GM18520 (cell line): Measurements from ENCODE around the gene POLD4.
"Not testable (repeated sequence)": the region's sequence is repeated elsewhere in the genome, so short reads cannot be mapped to it uniquely, and the experiment has no call there.

ENCODE experiments used
- ATAC-seq: cut with Tn5 transposase; IDR thresholded peaks from one replicate; pipeline ENCODE4 v1.9.1; 2021; ENCODE audit not compliant: unreplicated experiment

The POLD4 gene

GRCh38 chr11:67354075-67355022 is 1.0 kb upstream of the POLD4 start:
- no peak for ATAC-seq

GRCh38 chr11:67352546-67353316 is 615 bp downstream of the POLD4 start:
- ATAC-seq: no peak

- no peak for ATAC-seq
These were observed 1.9 kb downstream of the POLD4 start for GRCh38 chr11:67351275-67352005.

- no peak for ATAC-seq
These were observed 3.3 kb downstream of the POLD4 start for GRCh38 chr11:67349928-67350465.

GRCh38 chr11:67349457-67349856 is 3.9 kb downstream of the POLD4 start:
- ATAC-seq: no peak

GRCh38 chr11:67349036-67349435 is 4.3 kb downstream of the POLD4 start:
- ATAC-seq: no peak

GRCh38 chr11:67347964-67348749 is 5.2 kb downstream of the POLD4 start:
- no peak for ATAC-seq

GRCh38 chr11:67345920-67346819 is 7.2 kb downstream of the POLD4 start:
- ATAC-seq: no peak

- ATAC-seq: no peak
These were observed 8.0 kb downstream of the POLD4 start for GRCh38 chr11:67345247-67345919.

- no peak for ATAC-seq
These were observed 9.1 kb downstream of the POLD4 start for GRCh38 chr11:67344264-67344663.

GRCh38 chr11:67337257-67337656 is 16.1 kb downstream of the POLD4 start:
- ATAC-seq: no peak

- no peak for ATAC-seq
These were observed 21.2 kb downstream of the POLD4 start for GRCh38 chr11:67332081-67332691.

GRCh38 chr11:67323526-67323925 is 29.8 kb downstream of the POLD4 start:
- ATAC-seq: no peak

GRCh38 chr11:67322049-67322448 is 31.3 kb downstream of the POLD4 start:
- no peak for ATAC-seq

GRCh38 chr11:67321313-67321871 is 32.0 kb downstream of the POLD4 start:
- ATAC-seq: no peak

- no peak for ATAC-seq
These were observed 32.7 kb downstream of the POLD4 start for GRCh38 chr11:67320691-67321090.

- ATAC-seq: no peak
These were observed 33.3 kb downstream of the POLD4 start for GRCh38 chr11:67320011-67320410.

- ATAC-seq: not testable (repeated sequence)
These were observed 34.5 kb downstream of the POLD4 start for GRCh38 chr11:67318876-67319275.
